HG03039 (cell line): Measurements from ENCODE around the gene TLE6.
A peak's percentile ranks its signal among the peaks of the same experiment; 100 is the strongest.
"Not testable (repeated sequence)": the region's sequence is repeated elsewhere in the genome, so short reads cannot be mapped to it uniquely, and the experiment has no call there.

ENCODE experiments used
- ATAC-seq: cut with Tn5 transposase; IDR thresholded peaks from one replicate; pipeline ENCODE4 v1.9.1; 2021; ENCODE audit warnings: mild to moderate bottlenecking, moderate library complexity; ENCODE audit not compliant: unreplicated experiment

The TLE6 gene

DNA sequence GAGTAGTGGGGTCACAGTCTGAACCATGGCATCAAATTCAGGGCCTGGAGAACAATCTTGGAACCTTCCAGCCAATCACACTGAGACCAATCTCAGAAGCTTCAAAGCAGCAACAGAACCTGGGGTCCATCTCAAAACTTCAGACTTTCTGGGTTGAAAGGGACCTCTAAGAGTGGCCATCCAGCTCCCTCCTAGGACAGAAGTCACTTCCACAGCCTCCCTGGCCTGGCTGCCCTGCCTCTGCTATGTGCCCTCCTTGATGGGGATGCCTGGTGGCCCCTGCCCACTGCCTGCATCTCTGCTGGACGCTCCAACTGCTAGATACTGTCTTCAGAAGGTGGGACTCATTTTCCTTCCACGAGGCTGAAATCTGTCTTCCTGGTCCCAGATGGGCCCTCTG, 49.9 kb downstream of the TLE6 start:
- ATAC-seq: no peak

DNA sequence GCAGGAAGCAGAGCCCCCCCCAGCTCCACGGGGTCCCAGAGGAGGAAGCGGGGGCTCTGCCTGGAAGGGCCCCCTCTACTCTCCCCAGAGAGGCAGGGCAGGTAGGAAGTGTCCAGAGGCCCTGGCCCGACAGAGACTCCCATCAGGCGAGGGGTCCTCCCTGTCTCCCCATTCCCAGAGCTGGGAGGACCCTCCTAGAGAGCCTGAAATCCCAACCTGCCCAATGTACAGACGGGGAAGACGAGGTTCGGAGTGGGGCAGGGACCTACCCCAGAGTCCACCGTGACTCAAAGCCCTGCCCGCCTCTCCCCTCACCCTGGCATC, 50.6 kb downstream of the TLE6 start:
- no peak for ATAC-seq

DNA sequence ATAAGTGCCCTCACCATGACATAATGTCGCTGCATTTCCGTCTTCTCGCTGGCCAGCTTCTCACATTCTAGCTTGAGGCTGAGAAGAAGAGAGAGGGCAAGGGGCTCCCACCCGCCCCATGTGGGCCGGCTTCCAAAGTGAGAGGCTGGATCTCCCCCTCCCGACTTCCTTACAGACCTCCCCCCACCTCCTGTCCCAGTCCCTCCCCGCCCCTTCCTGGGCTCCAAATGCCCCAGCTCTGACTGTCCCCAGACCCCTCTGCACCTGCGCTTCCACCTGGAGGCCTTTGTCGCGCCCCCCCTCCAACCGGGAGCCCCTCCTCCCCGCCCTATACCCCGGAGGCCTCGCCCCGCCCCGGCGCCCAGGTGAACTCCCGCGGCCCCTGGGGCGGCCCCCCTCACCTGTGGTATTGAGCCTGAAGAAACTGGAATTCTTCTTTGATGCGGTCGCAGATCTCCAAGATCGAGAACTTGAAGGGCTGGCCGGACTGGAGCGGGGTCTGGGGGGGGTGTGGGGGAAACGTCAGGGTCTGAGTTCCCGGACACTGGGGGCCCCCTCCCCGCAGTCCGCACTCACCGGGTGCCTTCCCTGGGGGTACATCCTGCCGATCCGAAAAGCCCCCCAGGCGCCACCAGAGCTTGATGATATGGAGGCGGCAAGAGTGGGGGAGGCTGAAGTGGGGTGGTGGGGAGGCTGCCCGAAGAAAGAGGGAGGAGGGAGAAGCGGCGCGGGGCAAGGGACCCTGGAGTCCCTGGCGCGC, 51.1 kb downstream of the TLE6 start:
- ATAC-seq: no peak

DNA sequence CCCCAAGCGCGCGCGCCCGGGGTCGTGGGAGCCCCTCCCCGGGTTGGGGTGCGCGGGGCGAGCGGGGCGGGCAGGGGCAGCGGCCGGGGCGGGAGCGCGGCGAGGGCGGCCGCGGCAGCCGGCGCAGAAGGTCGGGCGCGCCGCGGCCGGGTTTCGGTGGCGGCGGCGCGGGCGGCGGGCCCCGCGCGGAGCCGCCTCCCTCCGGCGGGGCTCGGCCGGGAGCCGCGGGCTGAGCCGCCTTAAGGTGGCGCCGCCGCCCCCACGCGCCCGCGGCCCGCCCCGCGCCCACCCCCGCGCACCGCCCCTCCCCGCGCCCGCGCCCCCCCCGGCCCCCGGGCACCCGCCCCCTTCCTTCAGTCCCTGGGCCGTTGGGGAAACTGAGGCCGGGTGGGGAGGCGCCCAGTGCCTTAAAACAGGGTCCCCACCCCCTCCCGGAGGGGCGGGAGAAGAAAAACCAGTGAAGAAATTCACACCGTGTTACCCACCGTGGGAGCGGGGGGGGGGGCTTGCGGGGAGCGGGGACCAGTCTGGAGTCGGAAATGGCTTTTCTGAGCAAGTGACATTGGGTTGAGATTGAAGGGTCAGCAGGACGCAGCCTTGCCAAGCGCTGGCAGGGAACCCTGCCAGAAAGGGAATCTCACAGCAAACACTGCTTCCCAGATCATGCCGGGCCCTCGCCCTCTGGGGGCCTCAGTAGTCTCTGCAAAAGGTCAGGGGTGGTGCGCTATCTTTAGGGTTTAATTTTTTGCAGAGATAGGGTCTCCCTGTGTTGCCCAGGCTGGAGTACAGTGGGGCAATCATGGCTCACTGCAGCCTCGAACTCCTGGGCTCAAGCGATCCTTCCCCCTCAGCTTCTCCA, 51.9 kb downstream of the TLE6 start, which contains the start of gene TLE2:
TLE2 (minus strand) TSS at position 216 of the 859 bp plus-strand sequence. CDS start 376 bp downstream, outside the sequence.
- ATAC-seq: no peak

DNA sequence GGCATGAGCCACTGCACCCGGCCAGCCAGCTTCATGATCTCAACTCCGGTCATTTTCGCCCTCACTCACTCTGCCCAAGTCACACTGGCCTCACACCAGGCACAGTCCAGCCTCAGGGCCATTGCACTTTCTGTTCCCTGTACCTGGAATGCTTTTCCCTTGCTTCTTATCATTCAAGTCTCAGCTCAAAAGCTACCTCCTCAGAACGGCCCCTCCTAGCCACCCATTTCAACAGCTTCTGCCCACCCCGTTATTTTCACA, 54.2 kb downstream of the TLE6 start:
- ATAC-seq: no peak

DNA sequence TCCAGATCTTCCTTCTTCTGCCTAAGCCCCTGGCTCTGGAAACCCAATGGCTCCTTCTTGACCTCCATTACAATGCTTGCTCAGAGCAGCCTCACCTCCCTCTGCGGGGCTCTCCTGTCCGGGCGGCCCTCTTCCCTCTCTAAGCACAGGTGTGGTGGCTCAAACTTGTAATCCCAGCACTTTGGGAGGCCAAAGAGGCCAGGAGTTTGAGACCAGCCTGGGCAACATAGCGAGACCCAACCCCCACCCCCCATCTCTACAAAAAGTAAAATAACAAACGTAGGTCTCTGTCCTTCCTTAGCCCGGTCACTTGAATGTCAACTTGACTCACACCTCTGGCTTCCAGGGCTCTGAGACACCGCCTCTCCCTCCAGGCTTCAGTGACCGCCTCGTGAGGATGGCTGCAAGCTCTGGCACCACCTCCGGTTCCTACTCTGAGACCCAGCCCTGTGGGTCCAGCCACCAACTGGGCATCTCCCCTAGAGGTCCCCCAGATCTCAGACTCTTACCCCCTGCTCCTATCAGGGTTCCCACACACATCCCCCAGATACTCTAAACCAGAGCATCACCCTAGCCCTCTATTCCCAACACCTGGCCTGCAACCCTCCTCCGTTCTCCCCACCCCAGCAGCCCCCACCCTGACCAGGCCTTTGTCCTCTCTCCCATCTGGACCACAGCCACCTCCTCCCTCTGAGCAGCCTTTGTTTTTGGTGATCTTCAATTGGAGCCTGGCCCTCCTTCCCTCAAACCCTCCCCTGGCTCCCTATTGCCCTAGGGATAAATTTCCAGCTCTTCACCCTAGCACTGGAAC, 56.4 kb downstream of the TLE6 start:
- no peak for ATAC-seq

DNA sequence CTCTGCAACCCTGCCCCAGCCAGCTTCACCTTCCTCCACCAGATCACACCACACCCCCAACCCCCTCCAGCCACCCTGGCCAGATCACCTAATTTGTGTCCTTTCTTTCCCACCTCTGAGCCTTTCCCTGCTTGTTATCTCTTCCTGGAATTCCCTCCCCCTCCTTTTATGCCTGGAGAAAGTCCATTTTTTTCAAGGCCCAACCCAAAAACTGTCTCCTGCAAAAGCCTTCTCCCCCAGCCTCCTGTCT, 57.0 kb downstream of the TLE6 start:
- no peak for ATAC-seq

DNA sequence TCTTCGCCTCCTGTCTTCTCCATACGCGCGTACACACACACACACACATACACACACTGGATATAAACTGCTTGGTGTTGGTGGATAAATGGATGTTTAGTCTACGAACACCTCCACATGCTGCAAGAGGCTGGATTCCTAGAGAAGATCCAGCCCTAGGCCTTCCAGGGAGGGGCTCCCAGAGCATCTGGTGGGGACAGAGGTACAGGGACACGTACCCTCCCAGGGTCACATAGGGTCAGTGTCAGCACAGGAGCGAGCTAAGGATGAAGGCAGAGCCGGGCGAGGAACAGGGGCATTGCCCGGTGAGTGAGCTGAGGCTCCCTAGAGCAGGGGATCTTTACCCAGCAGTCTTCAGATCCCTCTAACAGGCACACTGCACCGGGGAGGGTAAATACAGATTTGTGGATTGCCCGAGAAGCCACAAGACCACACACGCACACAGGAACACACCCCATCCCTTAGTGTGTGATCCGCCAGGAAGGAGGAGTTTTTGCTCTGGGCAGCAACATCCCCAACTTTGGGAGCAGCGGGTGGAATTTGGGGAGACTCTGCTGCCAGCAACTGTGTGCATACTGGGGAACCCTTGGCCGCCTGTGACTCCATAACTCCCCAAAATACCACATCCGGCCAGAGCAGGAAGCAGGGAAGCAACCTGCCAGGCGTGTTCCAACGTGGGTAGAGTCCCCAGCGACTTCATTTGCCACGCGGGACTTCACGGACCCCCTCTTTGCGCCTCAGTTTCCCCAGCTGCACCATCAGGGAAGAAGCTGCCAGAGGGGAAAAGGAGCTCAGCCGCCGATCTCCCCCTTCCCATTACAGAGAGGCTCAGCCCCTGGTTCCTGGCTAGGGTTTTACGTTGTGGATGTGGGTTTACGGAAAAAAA, 57.5 kb downstream of the TLE6 start:
- ATAC-seq: no peak

DNA sequence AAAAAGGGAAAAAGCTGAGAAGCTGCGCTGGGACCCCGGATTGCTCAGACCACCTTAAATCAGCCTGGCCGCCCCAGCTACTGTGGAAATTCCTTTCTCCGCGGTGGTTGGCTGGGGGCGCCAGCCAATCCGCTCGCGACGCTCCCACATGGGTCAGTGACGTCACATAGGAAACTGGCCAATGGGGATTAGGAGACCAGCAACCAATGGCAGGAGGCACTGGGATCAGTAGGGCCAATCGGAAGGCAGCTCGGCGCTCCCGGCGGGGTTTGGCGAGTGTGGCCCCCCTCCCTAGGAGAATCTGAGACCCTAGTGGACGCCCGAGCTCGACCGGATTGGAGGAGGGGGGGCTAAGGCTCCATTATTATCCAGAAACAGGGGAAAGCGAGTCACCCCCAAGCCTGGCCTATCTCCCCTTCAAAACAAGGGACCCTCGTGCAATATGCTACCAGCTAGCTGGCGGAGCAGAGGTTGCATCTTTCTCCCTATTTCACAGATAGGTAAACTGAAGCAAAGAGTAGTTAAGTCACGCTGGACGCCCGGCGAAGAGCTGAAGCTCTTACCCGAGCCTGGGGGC, 58.3 kb downstream of the TLE6 start:
- peak; percentile 83 for ATAC-seq

DNA sequence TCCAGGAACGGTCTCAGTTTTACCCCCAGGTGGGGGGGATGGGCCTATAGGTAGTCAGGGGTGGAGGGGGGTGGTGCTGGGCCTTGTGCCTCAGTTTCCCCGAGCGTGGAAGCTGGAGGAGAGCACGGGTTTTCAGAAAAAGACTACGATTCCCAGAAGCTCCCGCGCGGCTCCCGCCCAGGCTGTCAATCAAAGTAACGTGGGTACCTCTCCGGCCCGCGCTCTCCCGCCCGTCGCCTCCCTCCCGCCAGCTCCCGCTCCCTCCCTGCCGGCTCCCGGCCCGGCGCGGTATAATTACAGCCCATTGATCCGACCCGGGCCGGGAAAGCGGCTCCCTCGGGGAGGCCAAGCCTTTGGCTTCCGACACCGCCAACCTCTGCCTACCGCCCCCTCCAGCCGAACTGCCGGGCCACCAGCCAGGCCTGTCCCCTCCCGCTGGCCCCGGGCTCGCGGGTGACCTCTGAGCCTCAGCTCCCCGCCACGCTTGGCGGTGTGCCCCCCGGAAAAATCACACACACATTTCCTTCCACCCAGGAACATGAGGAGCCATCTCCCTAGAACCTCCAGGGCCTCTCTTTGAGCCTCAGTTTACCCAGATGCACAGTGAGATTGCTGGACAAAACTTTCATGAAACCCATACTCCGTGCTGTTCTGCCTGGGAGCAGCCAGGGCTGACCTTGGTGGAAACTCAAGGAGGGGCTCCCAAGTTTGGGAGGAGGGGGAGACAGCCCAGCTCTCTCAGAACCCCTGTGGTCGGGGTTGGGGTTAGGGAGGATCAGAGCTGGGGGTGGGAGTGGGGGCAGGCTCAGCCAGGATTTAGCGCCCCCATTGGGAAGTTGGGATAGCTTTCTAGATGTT, 59.0 kb downstream of the TLE6 start:
- ATAC-seq: no peak

DNA sequence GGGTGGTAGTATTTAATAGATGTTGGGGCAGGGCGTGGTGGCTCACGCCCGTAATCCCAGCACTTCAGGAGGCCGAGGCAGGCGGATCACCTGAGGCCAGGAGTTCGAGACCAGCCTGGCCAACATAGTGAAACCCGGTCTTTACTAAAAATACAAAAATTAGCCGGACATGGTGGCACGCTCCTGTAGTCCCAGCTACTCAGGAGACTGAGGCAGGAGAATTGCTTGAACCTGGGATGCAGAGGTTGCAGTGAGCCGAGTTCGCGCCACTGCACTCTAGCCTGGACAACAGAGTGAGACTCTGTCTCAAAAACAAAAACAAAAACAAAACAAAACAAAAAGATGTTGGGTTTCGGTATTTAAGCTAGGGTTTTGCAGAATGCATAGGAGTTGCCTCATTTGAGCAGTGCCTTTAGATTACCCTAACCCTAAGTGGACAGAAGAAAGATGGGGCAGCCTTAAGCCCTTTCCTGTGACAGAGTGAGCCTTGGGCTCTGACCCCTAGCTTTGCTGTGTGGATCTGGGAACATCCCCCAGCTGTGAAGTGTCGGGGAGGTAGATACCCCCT, 59.7 kb downstream of the TLE6 start:
- not testable (repeated sequence) for ATAC-seq

DNA sequence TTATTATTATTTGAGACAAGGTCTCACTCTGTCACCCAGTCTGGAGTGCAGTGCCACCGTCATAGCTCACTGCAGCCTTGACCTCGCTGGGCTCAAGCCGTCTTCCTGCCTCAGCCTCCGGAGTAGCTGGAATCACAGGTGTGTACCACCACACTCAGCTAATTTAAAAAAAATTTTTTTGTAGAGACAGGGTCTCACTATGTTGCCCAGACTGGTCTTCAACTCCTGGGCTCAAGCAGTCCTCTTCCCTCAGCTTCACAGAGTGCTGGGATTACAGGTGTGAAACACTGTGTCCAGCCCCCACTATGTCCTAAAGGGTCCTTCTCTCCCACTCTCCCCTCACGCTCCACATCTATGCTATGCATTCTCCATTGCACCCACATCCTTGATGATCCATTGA, 60.9 kb downstream of the TLE6 start:
- ATAC-seq: no peak

DNA sequence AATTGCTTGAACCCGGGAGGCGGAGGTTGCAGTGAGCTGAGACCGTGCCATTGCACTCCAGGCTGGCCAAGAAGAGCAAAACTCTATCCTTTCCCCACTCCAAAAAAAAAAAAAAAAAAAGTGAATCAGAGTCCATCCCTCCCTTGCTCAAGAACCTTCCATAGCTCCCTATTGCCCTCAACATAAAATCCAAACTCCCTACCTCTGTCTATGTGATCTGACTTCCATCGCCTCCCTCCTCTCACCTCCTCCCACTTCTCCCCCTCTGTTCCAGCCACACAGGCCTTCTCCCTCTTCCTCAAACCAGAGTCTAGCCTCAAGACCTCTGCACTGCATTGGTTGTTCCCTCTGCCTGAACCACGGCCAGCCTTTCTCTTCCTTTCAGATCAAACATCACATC, 61.8 kb downstream of the TLE6 start:
- ATAC-seq: no peak

DNA sequence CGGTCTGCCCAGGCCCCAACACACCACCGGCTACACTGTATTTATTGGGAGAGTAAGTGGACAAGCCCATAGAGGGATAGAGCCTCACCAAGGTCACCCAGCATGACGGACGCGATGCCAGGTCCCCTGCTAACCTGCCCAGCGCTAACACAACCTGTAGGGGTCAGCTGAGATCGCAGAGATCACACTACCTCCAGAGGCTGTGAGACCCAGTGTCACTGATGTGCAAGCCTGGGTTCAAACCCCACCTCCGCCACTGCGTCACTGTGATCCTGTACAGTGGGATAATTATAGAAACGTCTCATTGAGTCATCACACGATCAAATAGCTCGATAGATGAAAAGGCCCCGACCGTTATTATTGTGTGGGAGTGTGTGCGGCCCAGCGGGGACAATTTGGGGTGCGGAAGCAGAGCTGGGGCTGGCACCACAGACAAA, 62.3 kb downstream of the TLE6 start:
- ATAC-seq: no peak

DNA sequence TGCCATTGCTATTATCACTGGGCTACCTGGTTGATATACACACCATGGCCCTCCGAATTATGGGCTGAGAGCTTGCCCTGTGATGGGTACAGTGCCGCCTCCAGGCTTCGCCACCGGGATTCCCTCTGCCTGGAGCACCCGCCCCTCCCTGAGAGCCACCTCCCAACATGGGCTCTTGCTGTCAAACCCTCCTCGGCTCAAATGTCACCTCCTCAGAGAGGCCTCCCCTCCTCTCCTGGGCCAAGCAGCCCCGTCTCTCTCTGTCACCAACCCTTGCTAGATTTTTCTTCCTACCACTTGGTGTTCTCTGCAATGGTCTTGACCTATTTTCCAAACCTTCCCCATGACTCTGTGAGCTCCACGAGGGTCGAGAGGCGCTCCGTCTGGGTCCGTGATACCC, 64.0 kb downstream of the TLE6 start:
- no peak for ATAC-seq

DNA sequence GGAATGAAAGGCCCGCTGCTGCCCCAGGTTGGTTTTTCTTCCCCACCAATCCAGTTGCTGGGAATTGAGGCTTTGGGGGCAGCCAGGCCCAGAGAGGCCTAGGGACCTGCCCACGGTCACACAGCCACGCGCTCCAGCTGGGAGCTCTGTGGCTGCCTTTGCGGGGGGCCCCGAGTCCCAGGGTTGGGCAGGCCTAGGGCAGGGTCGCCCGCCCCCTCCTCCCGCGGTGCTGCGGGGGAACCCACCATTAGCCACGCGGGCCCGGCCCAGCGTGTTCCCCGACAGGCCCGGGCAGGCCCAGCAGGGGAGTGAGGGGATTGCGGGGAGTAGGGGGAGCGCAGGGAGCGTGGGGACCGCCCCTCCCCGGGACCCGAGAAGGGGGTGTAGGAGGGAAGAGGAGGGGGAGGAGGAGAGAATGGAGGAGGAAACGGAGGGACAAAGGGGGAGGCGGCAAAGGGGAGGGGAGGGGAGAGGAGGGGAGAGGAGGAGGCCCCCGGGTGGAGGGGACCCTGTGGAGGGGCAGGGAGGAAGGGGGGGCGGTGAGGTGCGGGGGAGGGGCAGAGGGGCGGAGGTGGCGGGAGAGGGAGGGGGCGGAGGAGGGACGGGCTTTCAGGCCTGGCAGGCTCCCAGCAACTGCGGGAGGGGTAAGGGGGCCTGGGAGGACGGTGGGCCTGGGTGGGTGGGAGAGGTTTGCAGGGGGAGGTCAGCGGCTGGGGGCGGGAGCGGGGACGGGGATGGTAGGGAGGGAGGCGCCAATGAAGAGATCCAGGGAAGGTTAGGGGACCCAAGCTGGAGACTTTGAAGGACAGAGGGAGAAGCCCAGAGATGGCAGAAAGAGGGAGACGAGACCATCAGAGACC, 64.6 kb downstream of the TLE6 start:
- ATAC-seq: no peak

DNA sequence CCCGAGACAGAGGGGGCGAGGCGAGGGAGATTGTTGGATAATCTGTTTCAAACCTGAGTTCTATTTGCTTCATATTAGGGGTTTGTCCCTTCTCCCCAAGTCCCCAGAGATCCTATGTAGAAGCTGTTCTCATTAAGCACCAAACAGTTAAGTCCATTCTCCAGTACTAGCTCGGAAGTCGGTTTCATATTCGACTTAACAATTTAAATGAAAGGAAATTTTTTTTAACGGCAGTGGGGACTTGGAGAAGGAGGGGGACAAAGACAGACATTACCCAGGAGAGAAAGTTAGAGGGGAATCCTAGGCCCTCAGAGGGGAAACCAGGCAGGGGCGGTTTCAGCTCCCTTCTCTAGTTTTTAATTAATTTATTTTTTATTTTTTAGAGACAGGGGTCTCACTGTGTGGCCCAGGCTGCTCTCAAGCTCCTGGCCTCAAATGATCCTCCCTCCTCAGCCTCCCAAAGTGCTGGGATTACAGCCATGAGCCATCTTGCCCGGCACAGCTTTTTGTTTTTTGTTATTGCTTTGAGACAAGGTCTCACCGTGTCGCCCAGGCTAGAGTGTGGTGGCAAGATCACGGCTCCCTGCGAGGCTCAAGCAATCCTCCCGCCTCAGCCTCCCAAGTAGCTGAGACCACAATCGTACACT, 65.4 kb downstream of the TLE6 start:
- ATAC-seq: no peak
